Heart left ventricle (tissue), 16 donors: ENCODE results near the gene SYNRG. TPM values are rescaled to one million over a fixed set of nuclear protein-coding genes. Genes with fewer than 3 reads are reported as not detected.
"Not testable (repeated sequence)": the region's sequence is repeated elsewhere in the genome, so short reads cannot be mapped to it uniquely, and the experiment has no call there.

Experiments
- ATAC-seq, 4 donors: fragments of 200-7000 bp; cut with Tn5 transposase; one replicate each; pipeline ENCODE4 v1.9.1; 2020 to 2022; ENCODE audit warnings: moderate library complexity in 4 of 4, mild to moderate bottlenecking in 3 of 4, moderate number of reproducible peaks in 1 of 4
- DNase-seq, 5 donors: peaks; one replicate each; pipeline ENCODE4 v3.0.0-alpha.2; 2020
- H3K27ac ChIP-seq, 12 donors: fragments of 200-600 bp; sonication (generic) in 4 of 12; one replicate each; pipeline versions ENCODE4 v1.5.0 to v1.8.0; 2016 to 2022; ENCODE audit warnings: mild to moderate bottlenecking in 2 of 12
- H3K27me3 ChIP-seq, 9 donors: fragments of 200-600 bp; sonication (generic) in 2 of 9; one replicate each; pipeline versions ENCODE4 v1.5.1 to v1.8.0; 2016 to 2022; ENCODE audit warnings: mild to moderate bottlenecking in 3 of 9
- H3K36me3 ChIP-seq, 9 donors: fragments of 200-600 bp; sonication (generic) in 2 of 9; one replicate each; pipeline versions ENCODE4 v1.5.0 to v1.8.0; 2018 to 2022; ENCODE audit warnings: mild to moderate bottlenecking in 2 of 9
- H3K4me1 ChIP-seq, 12 donors: fragments of 200-600 bp; sonication (generic) in 4 of 12; one replicate each; pipeline versions ENCODE4 v1.5.0 to v1.8.0; 2016 to 2022; ENCODE audit warnings: mild to moderate bottlenecking in 3 of 12
- H3K4me3 ChIP-seq, 12 donors: fragments of 200-600 bp; sonication (generic) in 4 of 12; one replicate each; pipeline versions ENCODE4 v1.5.0 to v1.8.0; 2017 to 2022; ENCODE audit warnings: mild to moderate bottlenecking in 9 of 12, moderate library complexity in 4 of 12
- H3K9me3 ChIP-seq, 12 donors: fragments of 200-600 bp; sonication (generic) in 4 of 12; one replicate each; pipeline versions ENCODE4 v1.5.0 to v1.8.0; 2016 to 2022; ENCODE audit warnings: mild to moderate bottlenecking in 1 of 12
- CTCF ChIP-seq, 12 donors: fragments of 200-600 bp; sonication (generic) in 4 of 12; IDR thresholded peaks; one replicate each; pipeline versions ENCODE4 v1.5.0 to v1.8.0; 2018 to 2022; ENCODE audit warnings: antibody characterized with exemption in 12 of 12, mild to moderate bottlenecking in 5 of 12
- POLR2A ChIP-seq, 2 donors: fragments of 450-650 bp; IDR thresholded peaks; one replicate each; pipeline ENCODE4 v1.6.1; 2017; ENCODE audit warnings: antibody characterized with exemption in 2 of 2, mild to moderate bottlenecking in 2 of 2, moderate library complexity in 2 of 2
- WGBS, 4 donors: extraction: QIAGEN DNeasy Blood & Tissue Kit in 2 of 4; methylation state at CpG; one replicate each; pipeline versions ENCODE4 v1.1.5 to v1.1.7; 2013 to 2018; 5-methylcytosine and 5-hydroxymethylcytosine counted together
- intact Hi-C, 10 donors: fragments of 100-400 bp; cut with DNase I; formaldehyde crosslinking; loops; one replicate each; pipeline versions ENCODE4 v1.11.1 to v1.14.2; 2022
- polyA plus RNA-seq, 2 donors: library from polyadenylated mRNA; stranded (reverse); fragments of 200-250 nt; gene quantifications; one replicate each; pipeline ENCODE4 v1.2.3, GENCODE V29; 2013
- total RNA-seq, 9 donors: library from RNA; depleted of rRNA in 2 of 9; stranded (reverse); fragments of >200 nt in 2 of 9; fragmentation: NEBNext Ultra II Directional in 3 of 9; extraction: Animal tissue kit (Norgen Biotek cat#: 25700) in 3 of 9; gene quantifications; one replicate each; pipeline versions ENCODE4 v1.1.0 to v1.2.4, GENCODE V29; 2016 to 2023
- donor health status: ischemic (EF 13 %, LVEDD 7.1; RV severe dilation, severe dysfunction).
- donor health status: healthy with polysubstance abuse.
- donor health status: DM: no; HTN: yes; CAD: no.
- donor health status: DM: no; HTN: no; CAD: no.
- donor health status: ischemic (EF 25% LVEDD 6.9; RV normal size, moderate dysfunction).
- donor health status: ischemic (EF 25% LVEDD 5.7; RV mildly dilated, moderate dysfunction).
- donor health status: healthy.
- donor health status: DM: yes; HTN: yes; CAD: no.
- donor health status: ischemic (EF 35%, LVEDD 5.7; RV mildly dilated, moderate dysfunction).
- donor health status: nonischemic (EF 11% LVEDD 7.7; RV severe dilation, severe dysfunction).
- donor health status: DM: yes; HTN: yes; CAD: no.
- donor health status: PGD.
- donor health status: ischemic (EF 29% LVEDD 5.4; RV normal size, mild dysfunction).
- donor health status: nonischemic (EF 23%, LVEDD 6.1; RV moderate dilation, normal function).

The SYNRG gene
- total and polyA plus RNA-seq, 11 donors = 5.7 to 52.4 (median 30.1) TPM

GRCh38 chr17:37643118-37643766, 34.0 kb upstream of the SYNRG start, which contains the start of gene DDX52:
Gene DDX52, minus strand, starts transcription at chr17:37643446. Its CDS starts 26 bp downstream, at chr17:37643420.
- ATAC-seq (peak; percentile 95 to 100 (median 99)), DNase-seq (peak; percentile 90 to 97 (median 94))
- 1 to 2% (median 1%) methylated on average over 43 of the region's 43 CpGs for WGBS, 4 donors
- TF ChIP-seq CTCF (IDR thresholded peaks at IDR 0.05) (peak in 8 of 12 donors; percentile 7 to 47 (median 18)), POLR2A (IDR thresholded peaks at IDR 0.05) (peak in 1 of 2 donors; percentile 55)
- Histone ChIP-seq H3K4me3 (peak within 1 kb of the TSS; percentile 68 to 97 (median 78)), H3K9me3 (no peaks in the 10 kb centered on the region), H3K27me3 (peaks cover 0 to 15% (median 0%) of the 10 kb centered on the region in 9 donors), H3K27ac (peak within 1 kb of the TSS; percentile 27 to 94 (median 86)), H3K36me3 (peaks cover 0 to 36% (median 29%) of the 10 kb centered on the region in 9 donors), H3K4me1 (peaks cover 0 to 39% (median 22%) of the 10 kb centered on the region in 12 donors)
- intact Hi-C loops = loop anchor here in 1 of 10 donors (10.0 kb wide), 1 partner anchor 182 kb away; no protein-coding TSS in a partner anchor

GRCh38 chr17:37642681-37643080, 33.5 kb upstream of the SYNRG start:
- no peak for DNase-seq
- H3K4me1 ChIP-seq = peaks cover 0 to 38% (median 22%) of the 10 kb centered on the region in 12 donors
- peak overlapping the region in 11 of 12 donors; percentile 79 to 94 (median 87) for H3K27ac ChIP-seq
- no peaks in the 10 kb centered on the region for H3K9me3 ChIP-seq
- intact Hi-C loops = loop anchor here in 1 of 10 donors (10.0 kb wide), 1 partner anchor 182 kb away; no protein-coding TSS in a partner anchor
- H3K36me3 ChIP-seq = peaks cover 0 to 42% (median 35%) of the 10 kb centered on the region in 9 donors
- H3K4me3 ChIP-seq = peak overlapping the region; percentile 68 to 97 (median 78)
- TF ChIP-seq CTCF (IDR thresholded peaks at IDR 0.05) (no peak), POLR2A (IDR thresholded peaks at IDR 0.05) (no peak)
- H3K27me3 ChIP-seq = peaks cover 0 to 12% (median 0%) of the 10 kb centered on the region in 9 donors
- ATAC-seq = peak in 2 of 4 donors; percentile 19 to 34
- 1 to 2% (median 2%) methylated on average over 7 of the region's 7 CpGs for WGBS, 4 donors

DNA sequence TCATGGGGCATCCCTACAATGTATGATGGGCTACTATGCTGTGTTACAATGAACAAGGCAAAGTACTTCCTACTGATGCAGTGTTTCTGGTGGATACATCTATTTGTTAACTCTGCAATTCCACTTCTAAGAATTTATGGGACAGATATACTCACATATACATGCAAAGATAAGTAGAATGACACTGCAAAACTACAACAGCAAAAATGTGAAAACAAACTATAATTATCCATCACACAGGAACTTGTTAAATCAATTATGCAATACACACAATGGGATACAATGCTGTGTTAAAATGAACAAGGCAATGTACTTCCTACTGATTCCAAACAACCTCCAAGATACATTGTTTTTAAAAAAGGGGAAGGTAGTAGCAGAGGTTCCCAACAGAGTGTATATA, 30.8 kb upstream of the SYNRG start:
- Histone ChIP-seq H3K4me3 (no peak overlapping the region), H3K27me3 (peaks cover 0 to 3% (median 0%) of the 10 kb centered on the region in 9 donors), H3K9me3 (no peaks in the 10 kb centered on the region), H3K27ac (no peak overlapping the region), H3K36me3 (peaks cover 0 to 67% (median 62%) of the 10 kb centered on the region in 9 donors), H3K4me1 (peaks cover 0 to 38% (median 22%) of the 10 kb centered on the region in 12 donors)
- DNase-seq (no peak), ATAC-seq (no peak)
- intact Hi-C loops = loop anchor here in 1 of 10 donors (10.0 kb wide), 1 partner anchor 185 kb away; no protein-coding TSS in a partner anchor
- no peak for TF ChIP-seq CTCF (IDR thresholded peaks at IDR 0.05)
- no peak for TF ChIP-seq POLR2A (IDR thresholded peaks at IDR 0.05)

- Histone ChIP-seq H3K9me3 (no peaks in the 10 kb centered on the region), H3K27ac (no peak overlapping the region), H3K27me3 (no peaks in the 10 kb centered on the region), H3K4me1 (peaks cover 0 to 27% (median 18%) of the 10 kb centered on the region in 12 donors), H3K4me3 (no peak overlapping the region), H3K36me3 (peaks cover 0 to 77% (median 73%) of the 10 kb centered on the region in 9 donors)
- no peak for ATAC-seq
- intact Hi-C loops = no loop called here
- TF ChIP-seq CTCF (IDR thresholded peaks at IDR 0.05) (no peak), POLR2A (IDR thresholded peaks at IDR 0.05) (no peak)
- DNase-seq = no peak
Measured at GRCh38 chr17:37637956-37638355, 28.7 kb upstream of the SYNRG start.

GRCh38 chr17:37616430-37616829, 7.2 kb upstream of the SYNRG start:
- H3K9me3 ChIP-seq, ATAC-seq, H3K4me3 ChIP-seq, H3K27me3 ChIP-seq, H3K4me1 ChIP-seq, H3K27ac ChIP-seq, intact Hi-C loops, DNase-seq: not testable (repeated sequence)
- H3K36me3 ChIP-seq = peaks cover 0 to 95% (median 89%) of the 10 kb centered on the region in 9 donors
- 93 to 98% (median 95%) methylated on average over 6 of the region's 6 CpGs for WGBS, 4 donors
